GM23248 (cell line): Measurements from ENCODE around the gene RETREG1. TPM values are rescaled to one million over a fixed set of nuclear protein-coding genes. Genes with fewer than 3 reads are reported as not detected.

ENCODE experiments used
- DNase-seq: peaks from one replicate; pipeline ENCODE4 v3.0.0-alpha.2; 2015
- H2AFZ ChIP-seq: fragments of 200-600 bp; sonication (generic); 2 replicates; pipeline ENCODE4 v1.6.1; 2016; ENCODE audit warnings: antibody characterized with exemption
- H3F3A ChIP-seq: fragments of 200-600 bp; sonication (generic); 2 replicates; pipeline ENCODE4 v1.6.1; 2016; ENCODE audit warnings: mild to moderate bottlenecking, antibody characterized with exemption, mixed run types; ENCODE audit not compliant: insufficient read depth
- H3K27ac ChIP-seq: fragments of 200-600 bp; sonication (generic); 2 replicates; pipeline ENCODE4 v1.5.1; 2016; ENCODE audit warnings: mild to moderate bottlenecking
- H3K27me3 ChIP-seq: fragments of 200-600 bp; sonication (generic); replicated peaks from 2 replicates; pipeline ENCODE4 v1.6.1; 2016; ENCODE audit warnings: mild to moderate bottlenecking; ENCODE audit not compliant: insufficient read depth
- H3K36me3 ChIP-seq: fragments of 200-600 bp; sonication (generic); 2 replicates; pipeline ENCODE4 v1.6.1; 2016; ENCODE audit warnings: low read depth, mild to moderate bottlenecking
- H3K4me1 ChIP-seq: fragments of 200-600 bp; sonication (generic); 2 replicates; pipeline ENCODE4 v1.6.1; 2016; ENCODE audit warnings: mild to moderate bottlenecking; ENCODE audit not compliant: insufficient read depth
- H3K4me2 ChIP-seq: fragments of 200-600 bp; sonication (generic); one replicate; pipeline ENCODE4 v1.6.1; 2016; ENCODE audit warnings: mild to moderate bottlenecking; ENCODE audit not compliant: unreplicated experiment
- H3K4me3 ChIP-seq: fragments of 200-600 bp; sonication (generic); 2 replicates; pipeline ENCODE4 v1.5.1; 2016; ENCODE audit warnings: mild to moderate bottlenecking
- H3K79me2 ChIP-seq: fragments of 200-600 bp; sonication (generic); 2 replicates; pipeline ENCODE4 v1.6.1; 2016; ENCODE audit warnings: mild to moderate bottlenecking; ENCODE audit not compliant: insufficient read depth
- H3K9ac ChIP-seq: fragments of 200-600 bp; sonication (generic); 2 replicates; pipeline ENCODE4 v1.6.1; 2016; ENCODE audit warnings: mild to moderate bottlenecking
- H3K9me2 ChIP-seq: fragments of 200-600 bp; sonication (generic); 2 replicates; pipeline ENCODE4 v1.6.1; 2016; ENCODE audit warnings: mixed run types, mild to moderate bottlenecking, moderate library complexity; ENCODE audit not compliant: insufficient read depth
- H3K9me3 ChIP-seq: fragments of 200-600 bp; sonication (generic); one replicate; pipeline ENCODE4 v1.6.1; 2017; ENCODE audit warnings: low read depth
- H4K20me1 ChIP-seq: fragments of 200-600 bp; sonication (generic); 2 replicates; pipeline ENCODE4 v1.6.0; 2016; ENCODE audit not compliant: insufficient read depth
- EZH2 ChIP-seq: fragments of 200-600 bp; sonication (generic); IDR thresholded peaks from 2 replicates; pipeline ENCODE4 v1.6.1; 2018; ENCODE audit warnings: antibody characterized with exemption, mild to moderate bottlenecking; ENCODE audit not compliant: insufficient read depth, poor library complexity, severe bottlenecking
- EZH2phosphoT487 ChIP-seq: fragments of 200-600 bp; sonication (generic); IDR thresholded peaks from 2 replicates; pipeline ENCODE4 v1.6.1; 2018; ENCODE audit warnings: antibody characterized with exemption, moderate library complexity, mild to moderate bottlenecking, low read depth; ENCODE audit not compliant: insufficient read depth
- WGBS, 2 experiments: methylation state at CpG; one replicate each; pipeline ENCODE4 v1.1.6; 2015 to 2017; ENCODE audit warnings: low lambda C conversion rate in 2 of 2, low coverage in 1 of 2; ENCODE audit errors: missing lambda C conversion rate in 2 of 2; 5-methylcytosine and 5-hydroxymethylcytosine counted together
- in situ Hi-C: fragments of 300-500 bp; cut with MboI; formaldehyde crosslinking; loops from 2 replicates; pipeline ENCODE4 v1.15.0; 2020
- polyA plus RNA-seq: library from polyadenylated mRNA; unstranded; fragments of >200 nt; fragmentation: Nextera tagmentation; extraction: Ambion mirVana; gene quantifications from 2 replicates; pipeline ENCODE4 v1.2.1, GENCODE V29; 2016
- total RNA-seq: library from RNA; depleted of rRNA; stranded (reverse); fragments of >200 nt; shearing (Covaris generic); gene quantifications from 2 replicates; pipeline ENCODE4 v1.2.3, GENCODE V29; 2014

Gene RETREG1
- total and polyA plus RNA-seq, 2 experiments from 2014 or later = 0.22 to 1.1 TPM

DNA sequence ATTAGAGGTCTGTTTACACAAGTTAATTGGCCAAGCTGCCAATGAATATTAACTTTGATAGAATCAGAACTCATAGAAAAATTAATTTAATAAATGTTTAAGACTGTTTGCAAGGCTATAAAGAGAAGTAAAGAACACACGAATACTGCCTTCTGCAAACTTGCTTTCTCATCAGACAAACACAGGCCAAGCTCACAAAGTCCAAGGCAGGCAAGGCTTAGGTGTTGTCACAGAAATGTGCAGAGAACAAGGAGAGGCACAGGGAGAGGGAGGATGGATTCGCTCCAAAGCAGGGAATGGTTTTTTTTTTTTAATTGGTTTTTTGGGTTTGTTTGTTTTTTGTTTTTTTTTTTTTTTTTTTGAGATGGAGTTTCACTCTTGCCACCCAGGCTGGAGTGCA, 43.4 kb downstream of the RETREG1 start:
- no peak overlapping the region for H3K9ac ChIP-seq
- WGBS, 2 experiments = 95 to 98% methylated on average over 2 of the region's 2 CpGs

DNA sequence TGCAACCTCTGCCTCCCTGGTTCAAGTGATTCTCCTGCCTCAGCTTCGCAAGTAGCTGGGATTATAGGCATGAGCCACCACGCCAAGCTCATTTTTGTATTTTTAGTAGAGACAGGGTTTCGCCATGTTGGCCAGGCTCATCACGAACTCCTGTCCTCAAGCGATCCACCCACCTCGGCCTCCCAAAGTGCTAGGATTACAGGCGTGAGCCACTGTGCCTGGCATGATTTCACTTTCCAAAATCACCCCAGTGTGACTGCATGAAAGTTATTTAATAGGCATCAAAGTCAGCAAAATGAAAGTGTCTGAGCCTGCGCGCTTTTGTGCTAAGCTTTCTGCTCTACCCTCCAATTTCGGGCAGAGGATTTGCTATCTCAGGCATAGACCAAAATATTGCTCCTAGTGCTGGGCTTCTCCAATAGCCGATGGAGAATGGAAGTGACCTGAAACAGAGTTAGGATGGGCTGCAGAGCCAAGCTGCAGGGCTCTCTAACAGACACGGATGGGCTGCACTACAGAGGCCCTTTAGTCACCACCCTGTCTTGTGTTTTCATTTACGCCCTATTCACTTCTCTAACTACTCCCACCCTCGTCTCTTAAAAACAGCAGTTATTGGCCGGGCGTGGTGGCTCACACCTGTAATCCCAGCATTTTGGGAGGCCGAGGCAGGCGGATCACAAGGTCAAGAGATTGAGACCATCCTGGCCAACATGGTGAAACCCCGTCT, 44.3 kb downstream of the RETREG1 start:
- 94 to 95% methylated on average over 19 of the region's 19 CpGs for WGBS, 2 experiments

More for the DNA sequence above, 43.4 kb downstream of the RETREG1 start:
- no peaks in the 10 kb centered on the region for H3K79me2 ChIP-seq
- in situ Hi-C loops = no loop called here
- peaks cover 43% of the 10 kb centered on the region for H3F3A ChIP-seq
- H3K9me2 ChIP-seq = no peaks in the 10 kb centered on the region
- H3K27ac ChIP-seq = no peak overlapping the region
- H3K4me3 ChIP-seq = no peak overlapping the region
- no peak overlapping the region for H2AFZ ChIP-seq
- no peaks in the 10 kb centered on the region for H4K20me1 ChIP-seq
- H3K27me3 ChIP-seq = no peaks in the 10 kb centered on the region
- H3K4me2 ChIP-seq = no peak overlapping the region
- H3K4me1 ChIP-seq = peaks cover 40% of the 10 kb centered on the region
- no peak for DNase-seq
- no peaks in the 10 kb centered on the region for H3K36me3 ChIP-seq
- TF ChIP-seq EZH2 (no peak), EZH2phosphoT487 (no peak)
- H3K9me3 ChIP-seq = no peaks in the 10 kb centered on the region

DNA sequence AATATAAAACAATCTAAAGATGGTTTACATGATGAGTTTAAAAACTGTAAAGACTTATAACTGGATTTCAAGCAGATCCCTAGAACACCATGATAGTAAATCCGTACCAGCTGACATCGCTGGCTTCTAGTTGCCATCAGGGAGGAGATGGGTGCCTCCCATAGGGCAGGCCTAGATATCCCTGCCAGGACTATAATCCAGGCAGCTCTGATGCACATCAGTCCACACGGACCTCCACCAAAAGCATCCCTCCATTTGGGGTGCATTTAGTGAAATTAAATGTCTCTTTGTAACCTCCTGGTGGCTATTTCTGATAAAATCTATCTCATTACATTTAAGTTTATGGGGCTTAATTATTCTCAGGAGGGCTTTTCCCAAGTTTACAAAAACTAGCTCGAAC, 45.8 kb downstream of the RETREG1 start:
- H3K9ac ChIP-seq = peak overlapping the region; percentile 51; the same call in 1 of the 2 replicates

More for the DNA sequence above, 44.3 kb downstream of the RETREG1 start:
- no peak overlapping the region for H3K4me2 ChIP-seq
- peaks cover 40% of the 10 kb centered on the region for H3K4me1 ChIP-seq
- no peak overlapping the region for H2AFZ ChIP-seq
- no peak overlapping the region for H3K27ac ChIP-seq
- no peak overlapping the region for H3K9ac ChIP-seq
- no peaks in the 10 kb centered on the region for H3K27me3 ChIP-seq
- H3K4me3 ChIP-seq = no peak overlapping the region
- H3K36me3 ChIP-seq = no peaks in the 10 kb centered on the region
- H3K79me2 ChIP-seq = no peaks in the 10 kb centered on the region
- H4K20me1 ChIP-seq = no peaks in the 10 kb centered on the region
- in situ Hi-C loops = no loop called here
- DNase-seq = no peak
- H3K9me3 ChIP-seq = no peaks in the 10 kb centered on the region
- TF ChIP-seq EZH2 = no peak
- no peak for TF ChIP-seq EZH2phosphoT487
- H3K9me2 ChIP-seq = no peaks in the 10 kb centered on the region
- H3F3A ChIP-seq = peaks cover 43% of the 10 kb centered on the region

DNA sequence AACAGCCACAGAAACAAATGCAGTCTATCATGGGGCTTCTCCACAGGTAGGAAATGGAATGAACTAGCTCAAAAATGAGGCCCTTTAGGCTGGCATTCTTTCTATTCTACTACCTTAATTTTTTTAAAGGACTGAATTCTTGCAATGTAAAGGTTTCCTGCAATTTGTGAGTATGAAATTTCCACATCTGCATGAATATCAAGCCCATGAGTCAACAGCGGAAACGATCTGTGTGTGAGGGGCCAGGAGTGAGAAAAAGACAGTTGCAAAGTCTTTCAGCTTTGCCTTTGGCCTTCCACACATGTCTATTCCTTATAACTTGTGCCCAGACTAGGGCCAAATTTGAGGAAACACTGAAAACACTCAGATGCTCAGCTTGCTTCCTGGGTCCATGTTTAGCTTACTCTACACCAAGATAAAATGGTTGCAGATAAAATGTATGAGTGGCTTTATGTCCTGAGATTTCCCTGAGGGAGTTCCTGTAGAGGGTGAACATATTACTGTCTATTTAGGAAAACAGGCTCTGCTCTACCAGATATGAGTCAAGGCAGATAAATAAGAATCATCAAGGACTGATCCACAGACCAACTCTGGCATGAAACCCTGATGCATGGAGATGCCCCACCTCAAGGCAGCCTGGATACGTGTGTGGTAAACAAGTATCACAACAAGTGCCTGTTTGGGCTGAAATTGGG, 46.5 kb downstream of the RETREG1 start:
- H4K20me1 ChIP-seq = no peaks in the 10 kb centered on the region
- no peaks in the 10 kb centered on the region for H3K9me3 ChIP-seq
- no peaks in the 10 kb centered on the region for H3K27me3 ChIP-seq
- no peaks in the 10 kb centered on the region for H3K36me3 ChIP-seq
- in situ Hi-C loops = no loop called here
- peaks cover 34% of the 10 kb centered on the region for H3F3A ChIP-seq
- H3K9ac ChIP-seq = peak overlapping the region; percentile 51; the same call in 1 of the 2 replicates
- no peaks in the 10 kb centered on the region for H3K79me2 ChIP-seq
- TF ChIP-seq EZH2phosphoT487 = no peak
- no peak for TF ChIP-seq EZH2
- H3K4me3 ChIP-seq = no peak overlapping the region
- 28 to 40% methylated on average over 3 of the region's 3 CpGs for WGBS, 2 experiments
- peak overlapping the region; percentile 39 for H2AFZ ChIP-seq
- no peaks in the 10 kb centered on the region for H3K9me2 ChIP-seq
- H3K27ac ChIP-seq = peak overlapping the region; percentile 66
- H3K4me1 ChIP-seq = peaks cover 30% of the 10 kb centered on the region
- peak; percentile 76 for DNase-seq
- peak overlapping the region; percentile 51 for H3K4me2 ChIP-seq

More for the DNA sequence above, 45.8 kb downstream of the RETREG1 start:
- H3K4me2 ChIP-seq = no peak overlapping the region
- H3K27ac ChIP-seq = peak overlapping the region; percentile 66
- H3K9me2 ChIP-seq = no peaks in the 10 kb centered on the region
- peaks cover 38% of the 10 kb centered on the region for H3K4me1 ChIP-seq
- peaks cover 42% of the 10 kb centered on the region for H3F3A ChIP-seq
- no peaks in the 10 kb centered on the region for H3K36me3 ChIP-seq
- no peaks in the 10 kb centered on the region for H4K20me1 ChIP-seq
- WGBS, 2 experiments = 74 to 75% methylated on average over 4 of the region's 4 CpGs
- in situ Hi-C loops = no loop called here
- DNase-seq = no peak
- no peaks in the 10 kb centered on the region for H3K27me3 ChIP-seq
- TF ChIP-seq EZH2 (no peak), EZH2phosphoT487 (no peak)
- H3K4me3 ChIP-seq = no peak overlapping the region
- no peaks in the 10 kb centered on the region for H3K79me2 ChIP-seq
- no peaks in the 10 kb centered on the region for H3K9me3 ChIP-seq
- peak overlapping the region; percentile 39 for H2AFZ ChIP-seq
